Smooth muscle cell (in vitro differentiated cells): Measurements from ENCODE around the gene CCDC88A. TPM values are rescaled to one million over a fixed set of nuclear protein-coding genes. Genes with fewer than 3 reads are reported as not detected.

Experiments used
- DNase-seq: peaks from one replicate; lab custom pipeline; 2025; ENCODE audit not compliant: unreplicated experiment; lab: John Stamatoyannopoulos, UW
- H2AFZ ChIP-seq: fragments of 200-600 bp; sonication (generic); 2 replicates; pipeline ENCODE4 v1.6.0; 2016; ENCODE audit warnings: antibody characterized with exemption, low read depth, mild to moderate bottlenecking
- H3F3A ChIP-seq: fragments of 200-600 bp; sonication (generic); 2 replicates; pipeline ENCODE4 v1.6.0; 2017; ENCODE audit warnings: antibody characterized with exemption, low read depth
- H3K27ac ChIP-seq: fragments of 200-600 bp; sonication (generic); 2 replicates; pipeline ENCODE4 v1.5.1; 2016; ENCODE audit warnings: low read depth, mild to moderate bottlenecking
- H3K27me3 ChIP-seq: fragments of 200-600 bp; sonication (generic); 2 replicates; pipeline ENCODE4 v1.6.1; 2016; ENCODE audit warnings: low read depth, mild to moderate bottlenecking
- H3K36me3 ChIP-seq: fragments of 200-600 bp; sonication (generic); 2 replicates; pipeline ENCODE4 v1.5.1; 2016; ENCODE audit warnings: low read depth
- H3K4me1 ChIP-seq: fragments of 200-600 bp; sonication (generic); 2 replicates; pipeline ENCODE4 v1.5.1; 2016; ENCODE audit warnings: low read depth
- H3K4me2 ChIP-seq: fragments of 200-600 bp; sonication (generic); 2 replicates; pipeline ENCODE4 v1.6.0; 2016; ENCODE audit warnings: mild to moderate bottlenecking
- H3K4me3 ChIP-seq: fragments of 200-600 bp; sonication (generic); 2 replicates; pipeline ENCODE4 v1.5.1; 2016; ENCODE audit warnings: mild to moderate bottlenecking
- H3K79me2 ChIP-seq: fragments of 200-600 bp; sonication (generic); 2 replicates; pipeline ENCODE4 v1.6.0; 2016; ENCODE audit warnings: low read depth, mild to moderate bottlenecking
- H3K9ac ChIP-seq: fragments of 200-600 bp; sonication (generic); 2 replicates; pipeline ENCODE4 v1.6.0; 2016; ENCODE audit warnings: low read depth
- H3K9me3 ChIP-seq: fragments of 200-600 bp; sonication (generic); replicated peaks from 2 replicates; pipeline ENCODE4 v1.5.1; 2016; ENCODE audit warnings: low read depth
- H4K20me1 ChIP-seq: fragments of 200-600 bp; sonication (generic); 2 replicates; pipeline ENCODE4 v1.6.0; 2016; ENCODE audit warnings: low read depth
- WGBS: methylation state at CpG from one replicate; pipeline ENCODE4 v1.1.7; 2016; ENCODE audit warnings: low lambda C conversion rate; 5-methylcytosine and 5-hydroxymethylcytosine counted together
- polyA plus RNA-seq: library from polyadenylated mRNA; unstranded; fragments of >200 nt; fragmentation: Nextera tagmentation; extraction: Ambion mirVana; gene quantifications from 2 replicates; pipeline ENCODE4 v1.2.1, GENCODE V29; 2016
- total RNA-seq: library from RNA; depleted of rRNA; stranded (reverse); fragments of >200 nt; gene quantifications from 2 replicates; pipeline ENCODE4 v1.2.3, GENCODE V29; 2014
- TF ChIP-seq, protein P1 (sequence below): fragments of 200-600 bp; sonication (generic); IDR thresholded peaks from 2 replicates; pipeline ENCODE4 v1.5.1; 2017; ENCODE audit warnings: borderline replicate concordance, mild to moderate bottlenecking, antibody characterized with exemption; ENCODE audit not compliant: insufficient read depth, poor library complexity, severe bottlenecking

CCDC88A gene
- total and polyA plus RNA-seq, 2 experiments from 2014 or later = 28.8 to 71.1 TPM

DNA sequence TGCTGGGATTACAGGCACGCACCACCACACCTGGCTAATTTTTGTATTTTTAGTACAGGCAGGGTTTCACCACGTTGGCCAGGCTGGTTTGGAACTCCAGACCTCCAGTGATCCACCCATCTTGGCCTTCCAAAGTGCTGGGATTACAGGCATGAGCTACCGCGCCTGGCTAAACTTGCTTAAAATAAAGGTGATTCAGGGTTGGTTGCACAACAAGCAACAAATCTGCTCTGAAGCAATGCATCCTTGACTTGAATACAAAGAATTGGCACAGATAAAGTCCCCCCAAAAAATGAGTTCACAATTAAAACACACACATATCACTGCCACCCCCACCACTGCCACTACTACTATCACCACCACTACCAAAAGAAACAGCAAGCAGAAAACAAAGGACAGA lies 34.9 kb downstream of the CCDC88A start:
- H3K36me3 ChIP-seq = no peaks in the 10 kb centered on the region
- no peaks in the 10 kb centered on the region for H3K27me3 ChIP-seq

DNA sequence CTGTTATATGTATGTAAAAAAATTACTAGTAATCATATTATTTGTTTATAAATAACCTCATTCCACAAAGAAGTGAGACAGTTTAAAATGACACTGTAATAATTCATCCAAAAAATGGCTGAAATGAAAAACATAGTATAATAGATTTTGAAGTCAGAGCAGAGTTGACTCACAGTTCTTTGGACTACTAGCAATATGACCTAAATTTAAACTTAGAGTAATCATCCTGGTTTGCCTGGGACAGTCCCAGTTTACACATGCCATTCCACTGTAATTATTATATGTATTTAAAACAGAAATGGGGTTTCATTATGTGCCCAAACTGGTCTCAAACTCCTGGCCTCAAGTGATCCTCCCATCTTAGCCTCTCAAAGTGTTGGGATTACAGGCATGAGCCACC lies 48.3 kb downstream of the CCDC88A start:
- no peak overlapping the region for H3K9ac ChIP-seq
- H3K27me3 ChIP-seq = no peaks in the 10 kb centered on the region
- no peak overlapping the region for H2AFZ ChIP-seq
- no peak for DNase-seq
- H4K20me1 ChIP-seq = no peaks in the 10 kb centered on the region
- no peaks in the 10 kb centered on the region for H3K9me3 ChIP-seq
- H3K27ac ChIP-seq = no peak overlapping the region
- no peak overlapping the region for H3K4me3 ChIP-seq
- H3K36me3 ChIP-seq = no peaks in the 10 kb centered on the region
- H3F3A ChIP-seq = no peaks in the 10 kb centered on the region
- H3K4me1 ChIP-seq = no peaks in the 10 kb centered on the region
- no peak overlapping the region for H3K4me2 ChIP-seq
- no peaks in the 10 kb centered on the region for H3K79me2 ChIP-seq
- TF ChIP-seq, protein P1, sequence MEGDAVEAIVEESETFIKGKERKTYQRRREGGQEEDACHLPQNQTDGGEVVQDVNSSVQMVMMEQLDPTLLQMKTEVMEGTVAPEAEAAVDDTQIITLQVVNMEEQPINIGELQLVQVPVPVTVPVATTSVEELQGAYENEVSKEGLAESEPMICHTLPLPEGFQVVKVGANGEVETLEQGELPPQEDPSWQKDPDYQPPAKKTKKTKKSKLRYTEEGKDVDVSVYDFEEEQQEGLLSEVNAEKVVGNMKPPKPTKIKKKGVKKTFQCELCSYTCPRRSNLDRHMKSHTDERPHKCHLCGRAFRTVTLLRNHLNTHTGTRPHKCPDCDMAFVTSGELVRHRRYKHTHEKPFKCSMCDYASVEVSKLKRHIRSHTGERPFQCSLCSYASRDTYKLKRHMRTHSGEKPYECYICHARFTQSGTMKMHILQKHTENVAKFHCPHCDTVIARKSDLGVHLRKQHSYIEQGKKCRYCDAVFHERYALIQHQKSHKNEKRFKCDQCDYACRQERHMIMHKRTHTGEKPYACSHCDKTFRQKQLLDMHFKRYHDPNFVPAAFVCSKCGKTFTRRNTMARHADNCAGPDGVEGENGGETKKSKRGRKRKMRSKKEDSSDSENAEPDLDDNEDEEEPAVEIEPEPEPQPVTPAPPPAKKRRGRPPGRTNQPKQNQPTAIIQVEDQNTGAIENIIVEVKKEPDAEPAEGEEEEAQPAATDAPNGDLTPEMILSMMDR = no peak

More for the DNA sequence above, 34.9 kb downstream of the CCDC88A start:
- Histone ChIP-seq H3K27ac (no peak overlapping the region), H3K4me1 (no peaks in the 10 kb centered on the region), H3K79me2 (no peaks in the 10 kb centered on the region), H3K9me3 (no peaks in the 10 kb centered on the region), H3F3A (no peaks in the 10 kb centered on the region), H2AFZ (no peak overlapping the region), H3K9ac (no peak overlapping the region), H3K4me2 (no peak overlapping the region), H3K4me3 (no peak overlapping the region), H4K20me1 (peaks cover 29% of the 10 kb centered on the region)
- no peak for DNase-seq
- 92% methylated on average over 4 of the region's 4 CpGs for WGBS
- TF ChIP-seq, protein P1 = no peak

DNA sequence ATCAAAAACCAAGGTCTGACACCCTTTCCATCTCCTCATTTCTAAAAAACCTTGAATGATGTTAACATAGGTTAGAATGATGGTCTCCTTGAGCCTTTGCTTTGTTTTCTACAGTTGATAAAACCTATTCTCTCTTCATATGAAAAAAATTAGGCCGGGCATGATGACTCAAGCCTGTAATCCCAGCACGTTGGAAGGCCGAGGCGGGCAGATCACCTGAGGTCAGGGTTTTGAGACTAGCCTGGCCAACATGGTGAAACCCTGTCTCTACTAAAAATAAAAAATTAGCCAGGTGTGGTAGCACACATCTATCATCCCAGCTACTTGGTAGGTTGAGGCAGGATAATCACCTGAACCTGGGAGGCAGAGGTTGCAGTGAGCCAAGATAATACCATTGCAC lies 49.4 kb downstream of the CCDC88A start:
- Histone ChIP-seq H2AFZ (no peak overlapping the region), H3K9me3 (no peaks in the 10 kb centered on the region), H3K4me3 (no peak overlapping the region), H4K20me1 (no peaks in the 10 kb centered on the region), H3K27me3 (no peaks in the 10 kb centered on the region), H3K4me2 (no peak overlapping the region), H3K9ac (no peak overlapping the region), H3K4me1 (no peaks in the 10 kb centered on the region), H3K79me2 (no peaks in the 10 kb centered on the region), H3K36me3 (no peaks in the 10 kb centered on the region), H3K27ac (no peak overlapping the region), H3F3A (no peaks in the 10 kb centered on the region)
- 98% methylated on average over 4 of the region's 4 CpGs for WGBS
- no peak for DNase-seq
- TF ChIP-seq, protein P1 = no peak

DNA sequence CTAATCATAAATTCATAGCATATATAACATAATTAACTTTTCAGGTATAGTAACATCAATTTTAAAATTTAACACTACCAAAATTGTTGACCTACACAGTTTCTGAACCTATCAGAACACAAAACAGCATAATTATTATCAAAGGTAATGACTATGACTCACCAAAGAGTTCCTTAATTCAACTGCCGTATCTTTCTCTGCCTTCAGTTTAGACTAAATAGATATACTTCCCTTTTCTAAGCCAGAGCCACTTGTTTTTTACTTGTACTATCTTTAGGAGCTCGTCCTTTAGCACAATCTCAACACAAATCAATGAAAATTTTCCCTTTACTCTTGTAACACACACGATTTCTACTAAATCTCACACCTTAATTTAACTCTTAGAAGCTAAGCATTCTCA lies 54.4 kb downstream of the CCDC88A start:
- DNase-seq = no peak
- Histone ChIP-seq H3K9ac (no peak overlapping the region), H3F3A (no peaks in the 10 kb centered on the region), H3K27ac (no peak overlapping the region), H3K9me3 (no peaks in the 10 kb centered on the region), H2AFZ (no peak overlapping the region), H3K27me3 (no peaks in the 10 kb centered on the region), H4K20me1 (no peaks in the 10 kb centered on the region), H3K79me2 (no peaks in the 10 kb centered on the region), H3K4me1 (no peaks in the 10 kb centered on the region), H3K36me3 (no peaks in the 10 kb centered on the region), H3K4me3 (no peak overlapping the region), H3K4me2 (no peak overlapping the region)
- TF ChIP-seq, protein P1 = no peak
- 91% methylated on average over 3 of the region's 3 CpGs for WGBS
